ENCODE data around the gene SPINK4. TPM values are rescaled to one million over a fixed set of nuclear protein-coding genes. Genes with fewer than 3 reads are reported as not detected.

Gene SPINK4
- total and polyA plus RNA-seq, 2 donors (not counting 1 experiment from before 2014, with no cell fraction given), result not detected

- H3K27ac ChIP-seq (ENCODE audit: low read length in 2 of 2), result no peak overlapping the region
- no peak overlapping the region for H3K4me2 ChIP-seq (replicated peaks; ENCODE audit: low read depth, low read length, poor library complexity, severe bottlenecking)
- DNase-seq (no peak), ATAC-seq (ENCODE audit: low read depth) (no peak)
- H3K27me3 ChIP-seq (replicated peaks in 1 of 4; ENCODE audit: control extremely low read depth in 1 of 4, control insufficient read depth in 3 of 4, insufficient read depth in 4 of 4, low read length in 3 of 4), result no peaks in the 10 kb centered on the region
- ChIA-PET POLR2A (interaction anchor here (0.9 kb wide), 1 partner anchor 93 kb away, joined by 3 read pairs; no protein-coding TSS in a partner anchor), CTCF (interaction anchor here (0.8 to 8.4 kb wide), 2 partner anchors 36 to 149 kb away, joined by 3 to 217 read pairs; partner anchors contain the start of genes BAG1, CHMP5 and SMU1)
- peaks cover 20 to 23% of the 10 kb centered on the region in 2 donors for H3K4me1 ChIP-seq (ENCODE audit: control insufficient read depth in 2 of 2, insufficient read depth in 2 of 2, low read length in 2 of 2)
- Mint-ChIP-seq H3K27me3 (peaks cover 4% of the 10 kb centered on the region), H3K9me3 (ENCODE audit: insufficient read depth) (no peaks in the 10 kb centered on the region), H3K4me1 (peaks cover 28% of the 10 kb centered on the region), H3K27ac (peak overlapping the region; percentile 20), H3K4me3 (no peak overlapping the region)
- H3K79me2 ChIP-seq (ENCODE audit: control insufficient read depth, insufficient read depth, low read length), result no peaks in the 10 kb centered on the region
- H3K4me3 ChIP-seq (ENCODE audit: control extremely low read depth in 1 of 5, extremely low read depth in 1 of 5, insufficient read depth in 1 of 5, low read depth in 2 of 5, low read length in 4 of 5), result no peak overlapping the region
- intact Hi-C loops (cut with micrococcal nuclease), result loop anchor here (5.0 to 10.0 kb wide), 3 partner anchors 41 to 644 kb away; partner anchors contain the start of gene DNAJA1
- TF ChIP-seq, protein P1, sequence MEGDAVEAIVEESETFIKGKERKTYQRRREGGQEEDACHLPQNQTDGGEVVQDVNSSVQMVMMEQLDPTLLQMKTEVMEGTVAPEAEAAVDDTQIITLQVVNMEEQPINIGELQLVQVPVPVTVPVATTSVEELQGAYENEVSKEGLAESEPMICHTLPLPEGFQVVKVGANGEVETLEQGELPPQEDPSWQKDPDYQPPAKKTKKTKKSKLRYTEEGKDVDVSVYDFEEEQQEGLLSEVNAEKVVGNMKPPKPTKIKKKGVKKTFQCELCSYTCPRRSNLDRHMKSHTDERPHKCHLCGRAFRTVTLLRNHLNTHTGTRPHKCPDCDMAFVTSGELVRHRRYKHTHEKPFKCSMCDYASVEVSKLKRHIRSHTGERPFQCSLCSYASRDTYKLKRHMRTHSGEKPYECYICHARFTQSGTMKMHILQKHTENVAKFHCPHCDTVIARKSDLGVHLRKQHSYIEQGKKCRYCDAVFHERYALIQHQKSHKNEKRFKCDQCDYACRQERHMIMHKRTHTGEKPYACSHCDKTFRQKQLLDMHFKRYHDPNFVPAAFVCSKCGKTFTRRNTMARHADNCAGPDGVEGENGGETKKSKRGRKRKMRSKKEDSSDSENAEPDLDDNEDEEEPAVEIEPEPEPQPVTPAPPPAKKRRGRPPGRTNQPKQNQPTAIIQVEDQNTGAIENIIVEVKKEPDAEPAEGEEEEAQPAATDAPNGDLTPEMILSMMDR (IDR thresholded peaks at IDR 0.05), result no peak
- TF ChIP-seq EZH2 (IDR thresholded peaks at IDR 0.05; ENCODE audit: borderline replicate concordance, insufficient read depth, low read depth, low read length, poor library complexity, severe bottlenecking), result no peak
- no peak overlapping the region for H3K9ac ChIP-seq (ENCODE audit: low read length)
- no peak overlapping the region for H2AFZ ChIP-seq (ENCODE audit: insufficient read depth, low read depth, low read length, poor library complexity, severe bottlenecking)
- WGBS (ENCODE audit: insufficient coverage), result 82% methylated on average over 4 of the region's 4 CpGs
- no peaks in the 10 kb centered on the region for H4K20me1 ChIP-seq (ENCODE audit: control insufficient read depth, insufficient read depth, low read length, poor library complexity, severe bottlenecking)
- H3K36me3 ChIP-seq (replicated peaks in 1 of 2; ENCODE audit: control extremely low read depth in 1 of 2, control insufficient read depth in 1 of 2, extremely low read depth in 1 of 2, insufficient read depth in 2 of 2, low read length in 1 of 2), result no peaks in the 10 kb centered on the region
- no peaks in the 10 kb centered on the region for H3K9me3 ChIP-seq (ENCODE audit: control extremely low read depth in 1 of 3, control insufficient read depth in 2 of 3, insufficient read depth in 1 of 3, low read length in 2 of 3)
These were observed 11.4 kb upstream of the SPINK4 start for GRCh38 chr9:33228606-33229005.

DNA sequence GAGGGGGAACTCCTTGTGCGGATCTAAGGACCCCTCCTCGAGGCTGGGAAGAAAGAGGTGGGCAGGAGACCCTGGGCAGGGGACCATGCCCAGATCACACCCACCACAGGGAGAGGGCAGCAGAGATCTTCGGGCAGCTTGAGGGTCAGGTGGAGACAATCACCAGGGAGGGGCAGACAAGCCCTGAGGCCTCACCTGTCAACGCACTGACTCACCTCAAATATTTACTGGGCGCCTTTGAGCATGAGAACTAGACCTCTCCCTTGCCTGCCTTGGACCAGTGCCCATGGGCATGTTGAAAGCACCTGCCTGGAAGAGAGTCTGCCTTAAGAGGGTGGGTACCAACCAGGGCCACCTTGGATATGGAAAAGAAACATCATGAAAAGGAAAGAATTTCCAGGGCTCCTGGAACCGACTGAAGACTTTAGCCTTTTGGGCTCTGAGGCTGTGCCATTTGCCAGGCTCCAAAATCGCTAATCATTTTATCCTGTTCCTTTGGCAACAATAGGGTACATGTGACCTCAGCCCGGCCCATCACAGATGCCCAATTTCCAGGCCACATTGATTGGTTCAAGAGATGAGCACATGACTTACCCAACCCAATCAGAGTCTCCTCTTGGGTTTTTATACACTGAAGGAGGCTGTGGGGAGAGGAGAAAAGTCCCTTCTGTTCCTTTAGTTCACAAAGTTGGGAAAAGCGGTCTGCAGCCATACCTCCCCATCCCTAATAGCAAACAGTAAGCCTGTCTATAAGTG lies 10.4 kb upstream of the SPINK4 start:
- H3K4me1 ChIP-seq (ENCODE audit: control insufficient read depth in 2 of 2, insufficient read depth in 2 of 2, low read length in 2 of 2), result peaks cover 20 to 23% of the 10 kb centered on the region in 2 donors
- TF ChIP-seq, protein P1 (IDR thresholded peaks at IDR 0.05), result no peak
- no peak for TF ChIP-seq EZH2 (IDR thresholded peaks at IDR 0.05; ENCODE audit: borderline replicate concordance, insufficient read depth, low read depth, low read length, poor library complexity, severe bottlenecking)
- Mint-ChIP-seq H3K27me3 (peaks cover 4% of the 10 kb centered on the region), H3K27ac (no peak overlapping the region), H3K4me3 (no peak overlapping the region), H3K4me1 (peaks cover 26% of the 10 kb centered on the region), H3K9me3 (ENCODE audit: insufficient read depth) (no peaks in the 10 kb centered on the region)
- no peaks in the 10 kb centered on the region for H3K9me3 ChIP-seq (ENCODE audit: control extremely low read depth in 1 of 3, control insufficient read depth in 2 of 3, insufficient read depth in 1 of 3, low read length in 2 of 3)
- no peak overlapping the region for H3K4me2 ChIP-seq (replicated peaks; ENCODE audit: low read depth, low read length, poor library complexity, severe bottlenecking)
- H3K9ac ChIP-seq (ENCODE audit: low read length), result no peak overlapping the region
- 98% methylated on average over 5 of the region's 9 CpGs for WGBS (ENCODE audit: insufficient coverage)
- no peak for DNase-seq
- no peaks in the 10 kb centered on the region for H3K36me3 ChIP-seq (replicated peaks in 1 of 2; ENCODE audit: control extremely low read depth in 1 of 2, control insufficient read depth in 1 of 2, extremely low read depth in 1 of 2, insufficient read depth in 2 of 2, low read length in 1 of 2)
- intact Hi-C loops (cut with micrococcal nuclease), result loop anchor here (5.0 to 10.0 kb wide), 3 partner anchors 42 to 645 kb away; partner anchors contain the start of gene DNAJA1
- no peak overlapping the region for H3K4me3 ChIP-seq (ENCODE audit: control extremely low read depth in 1 of 5, extremely low read depth in 1 of 5, insufficient read depth in 1 of 5, low read depth in 2 of 5, low read length in 4 of 5)
- no peaks in the 10 kb centered on the region for H4K20me1 ChIP-seq (ENCODE audit: control insufficient read depth, insufficient read depth, low read length, poor library complexity, severe bottlenecking)
- H3K27me3 ChIP-seq (replicated peaks in 1 of 4; ENCODE audit: control extremely low read depth in 1 of 4, control insufficient read depth in 3 of 4, insufficient read depth in 4 of 4, low read length in 3 of 4), result no peaks in the 10 kb centered on the region
- H2AFZ ChIP-seq (ENCODE audit: insufficient read depth, low read depth, low read length, poor library complexity, severe bottlenecking), result no peak overlapping the region
- POLR2A ChIA-PET, result no interaction called here
- ATAC-seq (ENCODE audit: low read depth), result no peak
- no peak overlapping the region for H3K27ac ChIP-seq (ENCODE audit: low read length in 2 of 2)
- CTCF ChIA-PET, result interaction anchor here (0.8 to 8.4 kb wide), 2 partner anchors 35 to 150 kb away, joined by 3 to 217 read pairs; partner anchors contain the start of genes BAG1, CHMP5 and SMU1
- no peaks in the 10 kb centered on the region for H3K79me2 ChIP-seq (ENCODE audit: control insufficient read depth, insufficient read depth, low read length)
